ENCODE data around the gene FKBP8.
"Not testable (repeated sequence)": the region's sequence is repeated elsewhere in the genome, so short reads cannot be mapped to it uniquely, and the experiment has no call there.

Gene FKBP8

DNA sequence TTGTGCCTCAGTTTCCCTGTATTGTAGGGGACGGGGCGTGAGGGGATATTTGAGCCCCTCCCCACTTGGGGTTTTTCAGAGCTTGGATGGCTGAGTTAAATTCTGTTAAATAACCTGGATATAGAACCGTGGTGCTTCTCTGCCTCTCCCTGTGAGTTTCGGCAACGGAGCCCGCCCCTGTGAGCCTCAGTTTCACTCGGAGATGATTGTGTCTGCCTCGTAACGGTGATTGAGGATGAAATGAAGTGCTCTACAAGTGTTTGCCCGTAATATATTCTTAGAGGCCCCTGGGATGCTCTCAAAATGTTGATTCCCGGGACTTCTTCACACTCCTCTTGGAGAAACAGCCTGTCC, 14.8 kb upstream of the FKBP8 start:
- DNase-seq, result peak; percentile 22

- DNase-seq, result peak; percentile 99
These were observed 14.2 kb upstream of the FKBP8 start, which contains the start of gene KXD1 for GRCh38 chr19:18557411-18558201. Gene KXD1 (plus strand): TSS chr19:18557870. CDS start chr19:18562057, 4,187 bp downstream.

GRCh38 chr19:18551631-18552030, 8.3 kb upstream of the FKBP8 start:
- DNase-seq, result no peak

DNA sequence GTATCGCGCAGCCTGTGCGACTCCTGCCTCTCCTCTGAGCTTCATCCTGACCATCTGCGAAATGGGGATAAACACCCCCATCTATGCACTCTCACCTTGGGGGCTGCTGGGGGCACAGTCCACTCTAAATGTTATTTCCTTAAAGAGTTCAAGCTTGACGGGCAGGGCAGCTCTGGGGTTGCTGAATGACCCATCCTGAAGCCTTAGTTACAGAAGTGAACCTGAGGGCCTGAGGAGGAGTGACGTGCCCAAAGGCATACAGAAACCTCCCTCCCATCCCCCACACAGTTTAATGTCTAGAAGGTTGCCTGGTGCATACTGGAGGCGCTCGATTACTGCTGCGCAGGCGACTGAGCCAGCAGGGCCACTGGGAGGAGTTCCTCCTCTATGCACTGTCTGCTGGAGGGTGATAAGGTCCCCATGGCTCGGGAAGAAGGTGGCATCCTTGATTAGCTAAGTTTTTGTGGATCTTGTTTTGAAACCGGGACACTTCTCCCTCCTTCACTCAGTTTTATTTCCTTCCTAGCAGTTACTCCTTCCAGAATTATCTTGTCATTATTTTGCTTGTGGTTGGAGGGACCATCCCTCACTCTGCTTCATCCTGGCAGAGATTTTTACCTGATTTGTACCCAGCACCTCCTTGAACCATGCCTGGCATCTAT, 572 bp upstream of the FKBP8 start:
- DNase-seq, result peak; percentile 91

DNA sequence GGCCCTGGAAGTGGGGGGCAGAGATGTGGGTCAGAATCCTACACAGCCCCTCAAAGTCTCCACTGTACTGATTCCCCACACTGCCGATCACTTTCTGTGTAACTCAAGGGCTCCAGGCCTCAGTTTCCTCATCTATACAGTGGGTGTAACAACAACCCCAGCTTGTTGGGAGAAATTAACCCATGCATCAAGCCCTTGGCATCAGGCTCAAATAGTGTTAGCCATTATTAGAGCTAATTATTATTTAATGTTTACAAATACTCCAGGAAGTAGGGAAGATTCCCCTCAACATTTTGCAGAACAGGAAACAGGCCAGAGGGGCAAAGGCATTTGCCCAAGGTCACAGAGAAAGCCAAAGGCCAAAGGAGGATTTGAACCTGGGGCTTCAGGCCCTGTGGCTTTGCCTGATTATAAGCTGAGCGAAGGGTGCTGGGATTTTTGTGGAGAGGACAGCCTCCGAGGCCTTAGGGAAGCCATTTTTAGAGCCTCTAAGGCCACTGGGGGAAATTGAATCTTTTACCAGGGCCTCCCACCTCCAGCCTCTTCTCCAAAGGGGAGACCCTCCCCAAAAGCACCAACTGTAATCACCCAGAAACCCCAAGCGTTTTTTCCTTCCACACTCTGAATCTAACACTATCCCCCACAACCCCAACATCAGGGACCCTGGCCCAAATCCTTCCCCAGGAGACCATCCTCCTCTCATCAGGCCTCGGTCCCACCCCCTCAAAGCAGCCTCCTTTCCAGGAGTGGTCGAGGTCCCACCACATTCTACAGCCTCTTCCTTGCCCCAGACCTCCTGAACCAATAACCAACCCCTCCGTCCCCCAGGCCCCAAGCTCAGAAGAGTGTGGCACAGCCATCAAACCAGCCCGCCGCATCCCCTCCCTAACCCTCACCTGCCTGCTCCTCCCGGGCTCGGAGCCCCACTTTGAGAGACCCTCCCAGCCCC, 1.1 kb downstream of the FKBP8 start:
- DNase-seq, result no peak

DNA sequence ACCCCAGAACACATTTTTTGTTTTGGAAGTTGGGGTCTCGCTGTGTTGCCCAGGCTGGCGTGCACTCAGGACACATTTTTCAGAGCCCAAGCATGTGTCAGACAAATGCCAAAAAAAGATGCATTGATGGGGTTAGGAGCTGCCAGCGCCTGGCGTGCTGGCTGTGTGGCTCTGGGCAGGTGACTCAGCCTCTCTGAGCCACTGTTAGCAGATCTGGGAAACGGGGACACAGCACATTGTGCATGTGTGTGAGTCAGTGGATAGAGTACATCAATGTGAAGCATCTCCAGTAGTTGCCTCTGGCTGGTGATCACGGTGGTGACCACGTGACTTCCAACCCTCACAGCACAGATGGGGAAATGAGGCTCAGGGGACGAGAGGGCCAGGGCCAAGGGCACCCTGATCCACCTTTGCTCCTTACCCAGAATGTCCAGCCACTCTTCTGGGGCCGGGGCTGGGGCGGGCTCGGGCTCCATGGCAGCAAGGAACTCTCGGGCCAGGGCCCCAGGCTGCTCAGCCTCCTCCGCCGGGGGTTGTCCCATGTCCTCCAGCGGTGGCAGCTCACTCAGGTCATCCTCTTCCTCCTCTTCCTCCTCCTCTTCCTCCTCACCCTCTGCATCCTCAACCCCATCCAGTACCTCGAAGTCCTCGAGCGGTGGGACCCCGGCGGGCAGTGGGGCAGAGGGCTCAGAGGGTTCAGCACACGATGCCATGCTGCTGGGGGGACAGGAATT, 1.9 kb downstream of the FKBP8 start:
- no peak for DNase-seq

GRCh38 chr19:18540200-18540599, 3.2 kb downstream of the FKBP8 start:
- DNase-seq, result not testable (repeated sequence)

DNA sequence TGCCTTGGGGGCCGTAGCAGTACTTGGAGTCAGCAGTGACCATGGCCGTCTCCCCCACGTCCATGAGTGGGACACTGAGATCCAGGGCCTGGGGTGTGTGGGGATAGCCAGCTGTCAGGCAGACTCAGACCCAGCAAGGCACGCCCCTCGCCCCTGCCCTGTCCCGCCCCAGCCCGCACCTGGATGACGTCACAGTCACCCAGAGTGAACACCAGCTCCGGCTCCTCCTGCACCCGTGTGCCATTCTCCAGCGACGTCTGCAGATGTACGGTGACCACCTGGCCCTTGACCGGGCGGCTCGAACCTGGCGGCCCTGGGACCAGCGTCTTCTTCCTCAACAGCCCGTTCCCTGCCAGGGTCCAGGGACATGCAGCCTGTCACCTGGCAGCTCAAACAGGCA, 4.0 kb downstream of the FKBP8 start:
- no peak for DNase-seq

- no peak for DNase-seq
These were observed 5.3 kb downstream of the FKBP8 start for GRCh38 chr19:18538115-18538514.

DNA sequence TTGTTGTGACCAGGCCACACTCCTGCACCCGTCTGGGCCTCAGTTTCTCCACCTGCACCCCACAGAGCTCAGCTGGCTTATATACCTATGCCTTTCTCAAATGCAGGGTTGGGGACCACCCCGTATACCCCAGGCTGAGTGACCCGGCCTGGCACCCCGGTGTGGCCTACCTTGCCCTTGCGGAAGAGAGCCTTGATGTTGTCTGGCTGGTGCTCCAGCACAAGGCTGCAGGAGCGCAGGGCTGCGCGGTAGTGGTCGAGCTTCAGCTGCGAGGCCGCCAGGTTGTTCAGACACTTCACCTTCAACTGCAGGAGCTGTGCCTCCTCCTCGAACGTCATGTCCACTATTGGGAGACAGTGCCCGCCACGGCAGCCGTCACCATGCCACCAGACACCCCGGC, 5.9 kb downstream of the FKBP8 start:
- DNase-seq, result no peak

DNA sequence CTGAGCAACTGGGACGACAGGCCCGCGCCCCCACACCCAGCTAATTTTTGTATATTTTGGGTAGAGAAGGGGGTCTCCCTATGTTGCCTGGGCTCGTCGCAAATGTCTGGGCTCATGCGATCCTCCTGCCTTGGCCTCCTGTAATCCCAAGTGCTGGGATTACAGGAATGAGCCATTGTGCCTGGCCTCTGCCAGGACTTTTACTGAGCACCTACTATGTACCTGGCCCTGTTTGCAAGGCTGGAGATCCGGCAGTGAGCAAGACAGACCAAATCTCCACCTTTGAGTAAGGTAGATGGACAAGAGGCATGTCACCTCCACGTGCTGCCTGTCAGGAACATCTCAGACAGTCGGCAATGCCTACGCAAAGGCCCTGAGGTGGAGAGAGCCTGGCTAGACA, 6.9 kb downstream of the FKBP8 start:
- DNase-seq, result no peak

DNA sequence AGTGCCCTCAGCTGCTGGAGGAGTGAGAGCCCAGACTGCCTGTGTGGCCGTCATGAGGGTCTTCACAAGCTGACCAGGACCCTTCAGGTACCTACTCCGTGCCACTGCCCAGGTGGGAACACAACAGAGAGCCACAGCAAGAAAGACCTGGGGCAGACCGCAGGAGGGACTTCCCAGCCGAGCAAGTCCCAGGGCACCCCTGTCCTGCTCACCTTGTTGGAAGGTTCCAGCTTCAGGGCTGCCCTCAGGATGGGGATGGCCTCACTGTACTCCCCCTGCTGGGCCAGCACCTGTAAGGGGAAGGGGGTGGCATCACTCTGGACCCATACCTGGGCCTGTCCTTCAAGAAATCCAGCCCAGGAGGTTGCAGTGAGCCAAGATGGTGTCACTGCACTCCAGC, 10.3 kb downstream of the FKBP8 start:
- no peak for DNase-seq

DNA sequence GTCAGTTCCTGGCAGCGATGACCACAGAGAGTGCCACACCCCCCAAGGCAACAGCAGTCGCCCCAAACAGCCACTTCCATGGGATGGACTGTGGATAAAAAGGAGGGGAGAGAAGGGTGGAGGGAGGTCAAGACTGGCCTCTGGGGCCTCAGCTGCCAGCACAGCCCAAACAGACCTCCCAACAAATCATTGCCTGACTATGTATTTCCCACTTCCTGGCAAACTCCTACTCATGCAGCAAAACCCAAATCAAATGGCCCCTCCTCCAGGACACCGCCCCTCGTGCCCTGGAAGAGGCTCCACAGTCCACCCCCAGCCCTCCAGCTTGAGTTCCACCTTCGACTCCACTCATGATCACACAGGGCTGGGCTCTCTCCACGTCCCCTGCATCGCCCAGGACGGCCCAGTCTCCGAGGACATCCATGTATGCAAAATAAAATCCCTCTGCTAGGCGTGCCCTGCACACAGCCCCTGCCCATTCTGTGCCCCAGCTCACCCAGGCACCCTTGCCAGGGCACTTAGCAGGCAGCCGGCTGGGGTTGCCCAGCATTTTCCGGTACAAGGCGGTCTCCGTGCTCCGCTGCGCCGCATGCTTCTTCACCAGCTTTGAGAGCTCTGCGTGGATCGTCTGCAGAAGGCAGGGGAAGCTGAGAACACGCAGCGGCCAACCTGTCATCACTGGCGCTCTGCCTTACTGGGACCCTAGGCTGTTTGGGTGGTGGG, 11.0 kb downstream of the FKBP8 start:
- DNase-seq, result no peak

DNA sequence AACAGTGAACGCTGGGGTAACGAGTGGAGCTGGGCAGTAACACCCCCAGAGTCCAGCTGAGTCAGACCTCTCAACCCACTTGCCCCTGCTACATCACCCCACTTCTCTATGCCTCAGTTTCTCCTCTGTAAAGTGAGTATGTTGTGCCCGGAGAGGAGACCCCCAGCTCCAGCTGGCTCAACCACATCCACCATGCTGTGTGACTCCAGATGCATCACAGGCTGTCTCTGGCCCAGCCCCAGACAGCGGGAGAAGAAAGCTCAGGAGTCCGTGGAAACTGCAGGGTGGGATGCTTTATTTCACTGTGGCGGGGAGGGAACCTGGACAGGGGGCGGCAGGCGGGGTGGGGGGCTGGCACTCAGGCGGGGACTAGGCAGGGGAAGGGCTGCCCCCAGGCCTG, 11.9 kb downstream of the FKBP8 start:
- DNase-seq, result no peak

GRCh38 chr19:18529782-18530181, 13.6 kb downstream of the FKBP8 start:
- no peak for DNase-seq

DNA sequence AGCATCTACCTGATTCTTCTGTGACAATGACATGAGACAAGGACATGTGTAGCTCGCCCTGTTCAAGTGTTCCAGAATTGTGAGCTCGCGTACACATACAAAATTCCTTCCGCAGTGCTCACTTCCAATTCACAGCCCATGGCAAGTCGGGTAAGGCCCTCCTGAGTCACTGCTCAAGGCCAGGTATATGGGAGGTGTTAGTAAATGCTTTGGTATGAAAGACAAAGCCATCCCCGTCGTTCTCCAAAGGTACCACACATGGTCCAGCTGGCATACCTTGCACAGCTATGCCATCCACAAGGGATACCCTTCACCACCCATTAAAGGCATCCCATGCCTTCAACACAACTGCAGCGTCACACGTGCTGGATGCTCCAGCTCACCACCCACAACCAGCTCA, 17.1 kb downstream of the FKBP8 start:
- DNase-seq, result no peak

- no peak for DNase-seq
These were observed 19.5 kb downstream of the FKBP8 start for GRCh38 chr19:18523841-18524240.

GRCh38 chr19:18522862-18523440, 20.4 kb downstream of the FKBP8 start:
- not testable (repeated sequence) for DNase-seq

GRCh38 chr19:18522124-18522861, 21.1 kb downstream of the FKBP8 start:
- DNase-seq, result peak; percentile 100

DNA sequence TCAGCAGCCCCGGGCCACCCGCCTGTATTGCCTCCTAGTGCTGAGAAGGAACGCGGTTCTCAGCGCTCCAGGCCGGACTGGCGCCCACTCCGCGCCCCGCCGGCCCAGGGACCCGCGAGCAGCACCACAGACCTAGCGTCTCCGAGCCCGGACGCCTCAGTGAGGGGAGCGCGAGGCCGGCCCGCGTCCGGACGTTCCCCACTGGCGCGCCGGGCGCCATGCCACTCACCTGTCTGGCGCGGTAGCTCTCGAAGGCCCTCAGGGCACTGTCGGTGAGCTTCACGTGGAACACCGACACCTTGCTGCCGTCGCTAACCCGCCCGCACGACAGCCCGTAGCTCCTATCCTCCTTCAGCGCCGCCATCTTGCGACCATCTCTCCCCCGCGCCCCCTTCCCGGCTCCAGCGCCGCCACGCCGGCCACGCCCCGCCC, 21.7 kb downstream of the FKBP8 start, which contains the start of gene ELL:
Gene ELL, minus strand, starts transcription at position 379 of the 432 bp plus-strand sequence. Its CDS starts 15 bp downstream, at position 364.
- DNase-seq, result no peak
